8988T (cell line): ENCODE results near the gene PNLIPRP2.

Experiments
- DNase-seq: peaks from one replicate; pipeline ENCODE4 v3.0.0; 2011

PNLIPRP2 gene

DNA sequence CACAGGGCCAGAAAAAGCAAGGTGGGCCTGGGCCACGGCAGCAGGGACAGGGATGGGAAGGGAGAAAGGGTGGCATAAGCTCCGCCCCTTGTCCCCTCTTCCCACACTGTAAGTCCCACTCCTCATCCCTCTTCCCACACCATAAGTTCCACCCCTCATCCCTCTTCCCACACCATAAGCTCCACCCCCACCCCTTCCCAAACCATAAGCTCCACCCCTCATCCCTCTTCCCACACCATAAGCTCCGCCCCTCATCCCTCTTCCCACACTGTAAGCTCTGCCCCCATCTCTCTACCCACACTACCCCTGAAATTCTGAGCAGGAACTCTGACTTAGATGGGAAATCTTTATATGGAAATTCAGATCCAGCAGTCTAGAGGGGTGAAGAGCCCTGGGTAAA is 65.9 kb downstream of the PNLIPRP2 start:
- DNase-seq = no peak

DNA sequence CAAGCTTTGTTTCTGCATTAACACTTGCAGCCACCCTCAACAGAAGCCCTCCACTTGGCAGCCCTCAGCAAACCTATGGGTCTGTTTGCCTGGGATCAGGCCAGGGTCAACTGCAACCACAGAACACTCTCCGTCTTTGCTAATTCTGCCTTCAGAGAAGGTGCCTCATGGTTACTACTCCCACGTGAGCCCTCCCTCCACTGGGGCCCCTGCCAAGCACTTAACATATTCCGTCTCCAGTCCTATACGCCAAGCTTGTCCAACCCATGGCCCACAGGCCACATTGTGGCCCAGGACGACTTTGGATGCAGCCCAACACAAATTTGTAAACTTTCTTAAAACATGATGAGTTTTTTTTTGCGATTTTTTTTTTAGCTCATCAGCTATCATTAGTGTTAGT is 66.9 kb downstream of the PNLIPRP2 start:
- no peak for DNase-seq

DNA sequence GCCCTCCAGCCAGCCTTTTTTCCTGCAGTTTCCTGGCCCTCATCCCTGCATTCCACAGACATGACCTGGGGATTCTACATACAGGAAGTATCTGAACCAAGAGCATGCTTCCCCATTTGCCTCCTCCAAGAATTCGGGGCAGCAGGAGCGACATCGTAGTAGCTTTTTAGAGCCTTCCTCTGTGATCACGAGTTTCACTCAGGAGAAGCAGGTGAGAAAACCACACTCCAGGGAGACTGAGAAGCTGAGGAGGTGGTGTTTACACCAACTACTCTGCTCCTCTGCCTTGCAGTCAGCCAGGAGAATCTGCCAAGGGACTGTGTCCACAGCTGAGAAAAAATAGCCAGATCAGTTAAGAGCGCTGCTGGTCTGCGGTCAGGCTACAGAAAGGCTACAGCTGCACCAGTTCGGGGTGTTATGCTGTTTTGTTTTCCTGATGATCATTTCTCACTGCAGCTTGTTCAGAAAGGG is 67.5 kb downstream of the PNLIPRP2 start:
- DNase-seq = peak; percentile 62

DNA sequence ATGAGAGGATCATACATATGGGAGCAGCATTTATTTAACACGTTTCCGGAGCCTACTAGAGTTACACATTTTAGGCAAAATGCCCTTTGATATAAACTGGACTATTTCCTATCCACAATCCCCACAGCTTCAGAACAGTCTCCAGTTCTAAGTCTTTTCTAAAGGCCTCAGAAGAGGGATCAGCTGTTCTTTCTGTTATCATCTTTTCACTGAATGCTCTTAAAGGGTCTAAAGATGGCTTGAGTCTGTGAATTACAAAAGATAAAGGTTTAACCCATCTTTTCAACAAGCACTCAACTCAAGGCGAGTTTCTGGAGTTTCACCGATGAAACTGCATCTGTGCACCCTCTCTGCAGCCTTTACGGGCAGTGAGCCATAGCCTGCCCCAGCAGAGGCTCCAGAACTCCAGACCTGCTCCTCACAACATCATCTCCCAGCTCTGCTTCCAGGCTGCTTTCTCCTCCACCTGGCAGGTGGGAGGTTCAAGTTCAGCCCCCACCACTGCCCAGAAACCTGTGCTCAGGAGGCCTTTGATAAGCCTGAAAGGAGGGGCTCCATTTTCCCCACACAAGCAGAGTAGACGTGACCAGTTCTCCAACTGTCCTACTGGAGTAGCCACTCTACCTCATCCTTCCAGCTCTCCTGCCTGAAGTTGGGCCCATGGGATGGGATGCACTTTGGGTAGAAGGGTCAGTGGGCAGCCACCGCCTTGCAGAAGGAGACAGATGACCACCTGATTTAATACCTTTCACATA is 68.2 kb downstream of the PNLIPRP2 start:
- DNase-seq = no peak

GRCh38 chr10:116689744-116690143 is 69.0 kb downstream of the PNLIPRP2 start:
- no peak for DNase-seq

GRCh38 chr10:116690356-116691322 is 69.9 kb downstream of the PNLIPRP2 start:
- DNase-seq = peak; percentile 39

DNA sequence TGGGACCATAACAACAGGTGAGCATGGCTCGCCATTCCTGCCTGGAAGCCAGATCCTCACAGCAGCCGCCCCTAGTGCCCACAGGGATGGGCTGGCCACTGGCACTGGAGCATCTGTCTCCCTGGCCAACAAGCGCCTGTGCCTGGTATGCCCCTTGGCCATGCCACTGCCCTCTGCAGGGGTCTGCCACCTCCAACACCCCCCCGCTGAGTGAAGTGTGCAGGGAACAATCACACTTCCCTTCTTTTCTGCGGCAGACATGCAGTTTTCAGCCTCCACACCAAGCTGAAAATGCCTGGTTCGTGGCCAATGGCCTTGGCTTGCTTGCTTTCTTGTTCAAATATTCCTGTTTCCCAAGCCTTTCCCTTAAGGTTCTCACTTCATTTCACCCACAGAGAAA is 70.9 kb downstream of the PNLIPRP2 start:
- no peak for DNase-seq

DNA sequence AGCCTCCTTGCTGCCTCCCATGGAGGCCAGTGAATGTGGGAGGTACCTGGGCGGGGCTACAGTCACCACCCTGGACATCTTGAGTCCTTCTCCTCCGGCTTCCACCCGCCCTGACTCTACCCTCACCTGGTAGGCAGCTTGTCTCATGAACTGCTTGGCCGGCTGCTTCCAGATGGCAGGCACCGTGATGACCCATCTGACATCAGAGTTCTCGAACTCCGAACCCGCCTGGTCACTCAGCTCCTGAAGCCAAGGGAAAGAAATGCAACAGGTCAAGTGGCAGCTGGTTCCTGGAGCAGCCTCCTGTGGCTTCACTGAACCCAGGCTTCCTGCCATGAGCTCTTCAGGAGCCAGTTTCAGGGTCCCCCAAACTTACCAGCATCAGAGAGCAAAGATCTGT is 71.5 kb downstream of the PNLIPRP2 start:
- no peak for DNase-seq

GRCh38 chr10:116694243-116694926 is 73.6 kb downstream of the PNLIPRP2 start:
- DNase-seq = no peak
